ENCODE results near the gene TNFRSF18.
A peak's percentile ranks its signal among the peaks of the same experiment; 100 is the strongest.

TNFRSF18 gene

DNA sequence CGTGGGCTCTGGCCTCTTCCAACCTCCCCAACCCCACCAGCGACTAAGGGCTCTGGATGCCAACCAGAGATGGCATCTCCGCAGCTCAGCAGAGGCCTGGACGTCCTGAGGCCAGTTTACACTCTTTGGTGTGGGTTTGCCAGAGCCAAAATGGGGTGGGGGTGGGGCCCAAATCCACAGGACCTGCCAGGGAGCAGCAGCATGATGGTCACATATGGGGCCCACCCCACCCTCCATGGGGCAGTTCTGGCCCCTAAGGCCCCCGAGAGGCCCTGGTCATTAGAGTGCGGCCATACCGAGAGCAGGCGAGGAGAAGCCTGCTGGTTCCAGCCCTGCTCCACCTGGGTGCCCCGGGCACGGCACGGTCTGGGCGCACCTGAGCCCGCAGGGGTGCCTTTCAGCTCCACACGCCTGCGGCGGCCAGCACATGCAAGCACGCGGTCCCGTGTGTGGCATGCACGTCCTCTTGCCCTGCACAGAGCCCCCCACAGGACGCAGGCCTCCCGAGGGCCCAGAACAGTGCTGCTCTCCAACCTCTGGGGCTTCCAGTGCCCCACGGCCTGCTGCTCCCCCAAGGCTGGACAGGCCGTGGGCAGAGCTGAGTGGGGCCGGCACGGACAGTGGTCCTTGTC lies 35.3 kb upstream of the TNFRSF18 start:
- intact Hi-C loops (cut with DNase I), result no loop called here
- no peak for DNase-seq

DNA sequence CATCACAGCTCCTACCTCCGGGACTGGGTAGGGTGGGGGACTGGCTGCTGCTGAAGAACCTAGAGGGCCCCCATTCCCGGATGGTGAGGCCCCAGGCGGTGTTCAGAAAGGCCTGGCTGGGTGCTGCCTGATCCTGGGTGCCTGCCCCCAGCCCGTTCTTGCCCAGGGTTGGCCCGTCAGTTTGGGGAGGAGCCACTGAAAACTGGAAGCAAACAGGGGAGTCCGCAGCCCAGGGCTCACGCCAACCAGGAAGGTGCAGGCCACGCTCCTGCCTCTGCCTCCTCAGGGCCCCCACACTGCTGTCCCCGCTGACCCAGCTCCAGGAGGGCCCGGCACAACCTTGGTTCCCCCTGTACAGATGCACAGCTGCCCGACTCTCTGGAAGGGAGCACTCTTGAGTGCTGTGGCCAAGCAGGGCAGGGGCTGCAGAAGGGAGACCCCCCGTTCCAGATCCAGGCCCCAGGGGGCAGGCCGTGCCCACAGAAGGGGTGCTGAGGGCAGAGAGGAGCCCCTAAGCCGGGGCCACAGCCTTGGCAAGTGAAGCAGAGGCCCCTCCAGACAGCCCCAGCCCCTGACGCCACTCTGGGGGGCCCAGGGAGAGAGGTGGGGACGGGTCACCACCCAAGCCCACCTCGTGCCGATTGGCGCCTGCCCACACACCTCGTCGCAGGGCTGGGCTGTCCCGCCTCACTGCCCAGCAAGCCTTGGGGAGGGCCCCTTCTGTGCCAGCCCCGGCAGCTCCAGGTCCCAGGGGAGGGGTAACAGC lies 34.6 kb upstream of the TNFRSF18 start:
- DNase-seq, result no peak
- intact Hi-C loops (cut with DNase I), result no loop called here

DNA sequence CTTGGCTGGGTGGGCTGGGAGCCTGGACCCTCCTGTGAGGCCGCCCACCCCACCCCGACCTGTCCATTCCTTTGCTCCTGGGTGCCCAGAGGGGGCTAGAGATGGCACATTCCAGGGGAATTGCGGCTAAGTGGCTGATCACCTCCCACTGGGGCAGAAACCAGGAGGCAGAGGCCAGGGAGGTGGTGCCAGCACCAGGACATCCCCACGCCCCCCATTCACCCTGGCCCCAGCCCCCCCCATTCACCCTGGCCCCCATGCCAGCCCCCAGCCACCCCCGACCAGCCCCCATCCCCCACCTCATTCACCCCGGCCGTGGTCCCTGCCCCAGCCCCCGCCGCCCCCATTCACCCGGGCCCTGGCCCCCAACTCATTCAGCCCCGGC lies 33.9 kb upstream of the TNFRSF18 start:
- DNase-seq, result no peak
- intact Hi-C loops (cut with DNase I), result no loop called here

DNA sequence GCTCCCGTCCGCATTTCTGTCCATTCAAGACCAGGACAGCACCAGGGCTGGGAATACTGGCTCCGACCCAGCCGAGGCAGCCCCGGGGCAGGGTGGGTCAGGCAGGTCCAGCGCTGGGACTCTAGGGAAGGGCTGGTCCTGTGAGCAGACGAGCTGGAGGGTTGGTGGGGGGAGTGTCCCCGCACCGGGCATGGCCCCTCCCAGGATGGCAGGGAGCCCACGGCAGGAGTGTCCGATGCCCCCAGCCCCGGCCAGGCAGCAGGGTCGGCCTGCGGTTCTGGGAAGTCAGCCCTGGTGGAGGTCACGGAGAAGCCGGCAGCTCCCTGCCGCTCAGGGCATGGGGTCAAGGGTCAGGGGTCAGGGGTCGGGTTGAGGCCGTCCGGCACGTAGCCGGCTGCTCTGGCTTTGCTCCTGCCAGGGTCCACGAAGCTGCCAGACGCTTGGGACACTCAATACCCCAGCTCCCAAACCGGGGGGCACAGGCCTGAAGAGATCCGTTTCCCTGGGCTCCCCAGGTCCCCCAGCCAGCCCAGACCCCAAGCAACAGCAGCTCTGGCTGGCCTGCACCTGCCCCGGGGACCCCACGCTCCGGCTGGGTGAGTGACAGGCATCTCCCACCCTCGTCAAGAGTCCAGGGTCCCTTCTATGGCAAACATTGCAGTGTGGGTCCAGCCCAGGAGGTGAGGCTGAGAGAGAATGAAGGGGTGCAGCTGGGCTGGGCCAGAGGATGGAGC lies 33.4 kb upstream of the TNFRSF18 start:
- intact Hi-C loops (cut with DNase I), result no loop called here
- no peak for DNase-seq

DNA sequence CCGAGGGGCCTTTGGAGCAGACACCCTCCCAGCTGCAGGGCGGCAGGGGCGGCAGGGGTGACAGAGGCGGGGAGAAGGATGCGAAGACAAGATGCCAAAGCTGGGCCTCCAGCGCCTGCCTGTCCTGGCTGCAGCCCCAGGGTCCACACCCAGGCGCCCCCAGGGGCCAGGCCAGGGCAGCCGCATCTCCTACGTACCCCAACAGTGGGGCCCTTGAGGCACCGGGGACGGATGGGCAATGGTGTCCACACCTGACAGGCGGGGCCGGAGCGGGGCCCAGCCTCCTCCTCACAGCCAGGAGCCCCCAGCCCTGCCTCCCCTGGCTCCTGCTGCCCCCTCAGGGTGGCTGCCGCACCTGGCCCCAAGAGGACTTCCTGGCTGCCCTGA lies 32.8 kb upstream of the TNFRSF18 start:
- no peak for DNase-seq
- intact Hi-C loops (cut with DNase I), result no loop called here

DNA sequence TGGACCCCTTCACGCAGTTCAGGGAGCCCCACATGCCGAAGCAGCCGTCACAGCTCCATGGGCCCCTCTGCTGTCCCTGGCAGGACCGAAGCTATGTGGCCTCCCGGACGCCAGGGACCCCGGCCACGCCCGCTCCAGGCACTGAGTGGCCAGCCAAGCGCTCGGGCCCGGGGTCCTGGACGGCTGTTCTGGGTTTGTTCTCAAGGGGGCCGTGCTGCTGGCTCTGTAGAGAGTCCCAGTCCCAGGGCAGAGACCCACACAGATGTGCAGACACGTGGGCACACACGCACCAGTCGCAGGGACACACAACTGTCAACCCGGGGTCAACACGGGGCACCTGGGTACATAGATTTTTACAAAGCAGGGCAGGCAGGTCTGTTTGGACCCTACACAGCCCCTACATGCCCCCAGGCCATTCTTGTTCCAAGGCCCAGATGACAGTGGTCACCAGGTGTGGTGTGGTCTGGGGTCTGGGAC lies 32.3 kb upstream of the TNFRSF18 start:
- intact Hi-C loops (cut with DNase I), result no loop called here
- DNase-seq, result no peak

DNA sequence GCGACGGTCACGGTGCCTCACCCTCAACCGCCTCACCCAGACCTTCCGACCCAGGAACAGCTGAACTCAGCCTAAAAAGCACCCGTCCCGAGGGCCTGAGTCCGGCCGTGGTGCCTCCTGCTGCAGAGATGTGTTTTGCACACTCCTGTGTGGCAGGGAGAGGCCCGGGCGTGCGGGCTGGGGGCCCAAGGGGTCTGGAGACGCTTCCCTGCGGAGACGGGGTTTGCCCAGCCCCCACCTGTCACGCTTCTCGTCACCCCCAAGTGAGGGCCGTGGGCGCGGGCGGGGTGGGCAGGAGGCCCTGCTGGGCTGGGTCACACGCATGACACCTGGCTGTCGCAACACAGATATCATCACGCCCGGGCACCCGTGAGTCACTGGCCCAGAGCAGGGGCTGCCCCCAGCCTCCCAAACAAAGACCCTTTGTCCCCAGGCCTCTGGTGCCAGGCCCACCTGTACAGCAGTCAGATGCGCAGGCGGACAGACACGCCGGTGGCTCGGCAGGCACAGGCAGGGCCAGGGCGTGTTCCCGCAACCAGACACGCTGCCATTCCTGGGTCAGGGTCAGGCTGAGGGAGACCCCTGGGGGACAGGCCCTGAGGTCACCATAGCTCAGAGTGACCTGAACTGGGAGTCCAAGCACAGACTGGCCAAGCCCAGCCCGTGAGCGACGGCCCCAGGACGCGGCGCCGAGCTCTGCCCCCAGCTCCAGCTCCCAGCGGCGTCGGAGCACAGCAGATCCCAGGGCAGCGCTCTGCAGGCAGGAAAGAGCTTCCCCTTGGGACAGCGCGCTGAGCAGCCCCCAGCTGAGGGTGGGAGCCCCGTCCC lies 31.7 kb upstream of the TNFRSF18 start:
- intact Hi-C loops (cut with DNase I), result no loop called here
- DNase-seq, result no peak

DNA sequence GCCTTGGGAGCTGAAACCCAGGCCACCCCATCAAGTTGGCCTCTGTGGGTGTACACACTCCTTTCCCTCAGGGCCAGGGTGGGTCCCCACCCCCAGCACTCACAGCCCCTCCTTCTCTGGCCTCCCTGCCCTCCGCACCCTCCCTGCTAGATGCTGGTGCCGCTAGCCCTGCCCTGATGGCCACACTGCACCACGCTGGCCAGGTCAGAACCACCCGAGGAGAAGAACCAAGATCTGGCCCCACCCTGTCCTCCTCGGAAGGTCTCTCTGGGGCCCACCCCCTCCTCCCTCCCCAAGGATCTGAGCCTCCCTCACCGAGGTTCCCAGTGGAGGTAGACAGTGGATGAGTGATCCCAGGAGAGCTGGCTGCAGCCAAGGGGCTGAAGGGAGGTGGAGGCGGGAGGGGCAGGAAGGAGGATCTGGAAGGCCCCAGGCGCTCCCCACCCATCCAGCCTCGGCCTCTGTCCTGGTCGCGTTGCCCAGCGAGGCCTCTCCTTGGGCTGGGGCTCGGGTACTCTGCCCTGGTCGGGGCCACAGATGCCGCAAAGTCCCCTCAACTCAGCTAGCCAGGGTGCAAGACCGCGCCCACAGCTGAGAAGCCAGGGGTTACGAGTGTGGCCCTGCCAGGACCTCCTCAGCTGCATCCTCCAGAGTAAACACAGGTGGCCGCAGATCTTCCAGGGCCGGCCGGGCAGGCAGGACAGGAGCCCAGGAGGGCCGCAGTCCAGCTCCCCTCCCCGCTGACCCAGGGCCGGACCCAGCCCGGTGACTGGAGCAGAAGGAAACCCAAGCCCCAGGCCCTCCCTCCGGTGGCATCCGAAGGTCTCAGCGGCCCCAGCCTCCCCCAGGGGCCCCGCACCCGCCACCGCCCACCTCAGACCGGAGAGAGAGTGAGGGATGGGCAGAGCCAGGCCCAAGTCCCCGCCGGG lies 30.8 kb upstream of the TNFRSF18 start:
- DNase-seq, result no peak
- intact Hi-C loops (cut with DNase I), result no loop called here

DNA sequence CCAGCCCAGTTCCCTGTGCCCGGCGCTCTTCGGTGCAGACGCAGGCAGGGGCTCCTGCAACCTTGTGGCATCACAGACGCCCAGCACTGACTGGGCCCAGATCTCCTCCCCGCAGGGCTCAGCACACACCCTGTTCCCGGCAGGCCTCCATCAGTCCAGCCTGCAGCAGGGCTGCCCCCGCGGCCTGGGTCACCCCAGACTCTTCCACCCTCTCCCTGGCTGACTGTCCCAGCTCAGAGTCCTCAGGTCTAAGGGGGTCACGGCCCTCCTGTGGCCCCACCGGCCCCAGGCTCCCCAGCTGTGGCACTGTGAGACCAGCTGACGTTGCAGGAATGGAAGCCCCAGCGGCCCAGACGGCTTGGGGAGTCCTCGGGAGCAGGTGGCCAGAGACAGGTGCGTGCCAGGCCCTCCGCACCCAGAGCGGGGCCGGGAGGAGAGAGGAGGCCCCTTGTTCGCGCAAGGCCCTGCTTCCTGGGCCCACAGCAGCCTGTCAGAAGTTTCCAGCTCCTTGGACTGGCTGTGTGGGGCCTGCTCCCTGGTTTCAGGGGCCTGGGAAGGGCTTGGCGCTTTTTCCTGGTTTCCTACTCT lies 29.9 kb upstream of the TNFRSF18 start:
- no peak for DNase-seq
- intact Hi-C loops (cut with DNase I), result no loop called here

DNA sequence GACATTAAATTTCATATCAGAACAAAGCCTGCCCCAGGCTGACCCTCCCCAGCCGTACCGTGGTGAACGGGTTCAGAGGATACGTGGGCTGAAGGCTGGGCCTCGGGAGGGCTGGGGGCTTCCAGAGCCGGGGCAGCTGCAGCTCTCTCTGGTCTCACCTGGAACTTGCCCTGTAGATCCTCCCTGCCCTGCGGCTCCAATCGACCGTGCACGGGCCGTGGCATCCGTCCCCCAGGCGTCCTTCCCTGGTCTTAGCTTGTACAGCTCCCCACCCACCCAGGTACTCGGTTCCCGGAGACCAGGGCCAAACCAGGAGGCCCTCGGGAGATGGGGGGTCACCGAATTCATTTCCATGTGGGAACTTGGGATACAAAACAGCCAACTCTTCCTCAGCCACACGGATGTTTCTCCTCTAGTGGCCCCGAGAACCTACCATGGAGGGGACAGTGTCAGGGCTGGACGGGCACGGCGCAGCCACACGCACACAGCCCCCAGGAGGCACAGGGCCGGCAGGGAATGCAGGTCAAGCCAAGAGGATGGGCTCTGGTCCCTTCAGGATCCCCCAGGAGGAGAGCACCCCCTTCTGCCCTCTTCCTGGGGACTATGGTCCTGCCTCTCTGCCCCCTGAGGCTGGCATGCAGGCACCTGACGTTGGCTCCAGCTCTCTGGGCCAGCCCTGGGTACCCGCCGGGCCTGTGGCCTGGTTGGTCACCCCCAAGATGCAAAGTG lies 28.8 kb upstream of the TNFRSF18 start:
- intact Hi-C loops (cut with DNase I), result no loop called here
- DNase-seq, result no peak

DNA sequence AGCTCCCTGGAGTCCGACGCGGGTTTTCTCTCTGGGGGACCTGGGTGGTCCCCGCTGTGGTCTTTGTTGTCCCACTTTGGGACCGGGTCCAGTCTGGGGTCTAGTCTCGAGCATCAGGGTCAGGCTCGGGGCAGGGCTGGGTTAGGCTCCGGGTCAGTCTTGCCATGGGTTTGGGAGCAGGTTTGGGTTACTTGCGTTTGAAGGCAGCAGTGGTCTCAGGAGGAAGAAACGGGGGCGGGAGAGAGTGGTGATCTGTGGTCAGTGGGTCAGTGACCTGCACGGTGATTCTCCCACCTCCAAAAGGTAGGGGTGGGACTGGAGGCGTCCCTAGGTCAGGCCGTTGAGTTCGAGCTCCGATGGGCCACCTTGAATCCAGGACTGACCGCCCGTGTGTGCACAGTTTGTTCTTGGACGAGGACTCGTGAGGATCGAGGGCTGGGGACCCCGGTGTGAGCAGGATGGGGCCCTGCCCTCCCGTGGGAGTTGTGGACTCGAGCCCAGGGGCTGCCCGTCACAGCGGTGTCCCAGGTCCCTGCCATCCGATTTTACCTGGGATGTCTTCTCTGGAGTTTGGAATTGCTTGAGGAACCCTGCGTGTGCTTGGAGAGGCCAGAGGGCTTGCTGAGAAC lies 27.9 kb upstream of the TNFRSF18 start:
- intact Hi-C loops (cut with DNase I), result loop anchor here (5.0 kb wide), 1 partner anchor 77 kb away; no protein-coding TSS in a partner anchor
- no peak for DNase-seq

DNA sequence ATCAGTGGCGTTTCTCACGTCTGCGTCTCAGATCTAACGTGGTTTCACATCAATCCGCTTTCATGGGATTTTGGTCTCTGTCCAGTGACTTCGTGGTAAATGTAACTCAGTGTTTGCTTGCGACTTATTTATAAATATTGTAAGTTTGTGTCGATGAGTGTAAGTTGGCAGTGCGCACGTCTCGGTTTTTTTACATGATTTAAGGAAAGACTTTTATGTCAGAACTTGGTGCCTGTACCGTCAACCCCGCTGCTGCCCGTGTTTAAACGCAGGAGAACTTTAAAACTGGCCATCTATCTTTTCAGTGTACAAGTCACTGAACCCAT lies 27.1 kb upstream of the TNFRSF18 start:
- no peak for DNase-seq
- intact Hi-C loops (cut with DNase I), result loop anchor here (5.0 kb wide), 1 partner anchor 76 kb away; no protein-coding TSS in a partner anchor

DNA sequence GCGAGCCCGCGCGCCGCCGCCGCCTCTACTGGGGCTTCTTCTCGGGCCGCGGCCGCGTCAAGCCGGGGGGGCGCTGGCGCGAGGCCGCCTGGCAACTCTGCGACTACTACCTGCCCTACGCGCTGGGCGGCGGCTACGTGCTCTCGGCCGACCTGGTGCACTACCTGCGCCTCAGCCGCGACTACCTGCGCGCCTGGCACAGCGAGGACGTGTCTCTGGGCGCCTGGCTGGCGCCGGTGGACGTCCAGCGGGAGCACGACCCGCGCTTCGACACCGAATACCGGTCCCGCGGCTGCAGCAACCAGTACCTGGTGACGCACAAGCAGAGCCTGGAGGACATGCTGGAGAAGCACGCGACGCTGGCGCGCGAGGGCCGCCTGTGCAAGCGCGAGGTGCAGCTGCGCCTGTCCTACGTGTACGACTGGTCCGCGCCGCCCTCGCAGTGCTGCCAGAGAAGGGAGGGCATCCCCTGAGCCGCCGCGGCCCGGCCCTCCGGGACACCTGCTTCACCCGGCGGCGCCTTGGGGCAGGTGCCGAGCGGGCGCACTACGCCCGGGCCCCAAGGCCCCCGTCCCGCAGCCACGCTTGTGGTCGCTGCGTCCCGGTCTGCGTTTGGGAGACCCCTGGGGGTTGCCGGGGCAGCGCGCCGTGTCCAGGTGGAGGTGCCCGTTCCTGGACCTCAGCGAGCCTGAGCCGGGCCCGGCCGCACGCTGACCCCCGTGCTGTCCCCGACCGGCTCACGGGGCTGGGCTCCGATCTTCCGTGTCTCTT lies 26.6 kb upstream of the TNFRSF18 start:
- intact Hi-C loops (cut with DNase I), result loop anchor here (1.0 to 5.0 kb wide), 3 partner anchors 40 to 117 kb away; partner anchors contain the start of genes C1orf159 and UBE2J2
- no peak for DNase-seq

DNA sequence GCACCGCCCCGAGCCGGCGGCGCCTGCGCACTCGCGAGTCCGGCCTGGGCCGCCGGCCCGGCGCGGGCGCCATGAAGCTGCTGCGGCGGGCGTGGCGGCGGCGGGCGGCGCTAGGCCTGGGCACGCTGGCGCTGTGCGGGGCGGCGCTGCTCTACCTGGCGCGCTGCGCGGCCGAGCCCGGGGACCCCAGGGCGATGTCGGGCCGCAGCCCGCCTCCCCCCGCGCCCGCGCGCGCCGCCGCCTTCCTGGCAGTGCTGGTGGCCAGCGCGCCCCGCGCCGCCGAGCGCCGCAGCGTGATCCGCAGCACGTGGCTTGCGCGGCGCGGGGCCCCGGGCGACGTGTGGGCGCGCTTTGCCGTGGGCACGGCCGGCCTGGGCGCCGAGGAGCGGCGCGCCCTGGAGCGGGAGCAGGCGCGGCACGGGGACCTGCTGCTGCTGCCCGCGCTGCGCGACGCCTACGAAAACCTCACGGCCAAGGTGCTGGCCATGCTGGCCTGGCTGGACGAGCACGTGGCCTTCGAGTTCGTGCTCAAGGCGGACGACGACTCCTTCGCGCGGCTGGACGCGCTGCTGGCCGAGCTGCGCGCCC lies 25.9 kb upstream of the TNFRSF18 start, which contains the start of gene B3GALT6:
Gene B3GALT6 (plus strand): TSS at position 30 of the 588 bp plus-strand sequence. CDS start 42 bp downstream, at position 72.
- intact Hi-C loops (cut with DNase I), result loop anchor here (1.0 to 5.0 kb wide), 3 partner anchors 41 to 116 kb away; partner anchors contain the start of genes C1orf159 and UBE2J2
- DNase-seq, result peak in 1 of 10 donors; percentile 14

DNA sequence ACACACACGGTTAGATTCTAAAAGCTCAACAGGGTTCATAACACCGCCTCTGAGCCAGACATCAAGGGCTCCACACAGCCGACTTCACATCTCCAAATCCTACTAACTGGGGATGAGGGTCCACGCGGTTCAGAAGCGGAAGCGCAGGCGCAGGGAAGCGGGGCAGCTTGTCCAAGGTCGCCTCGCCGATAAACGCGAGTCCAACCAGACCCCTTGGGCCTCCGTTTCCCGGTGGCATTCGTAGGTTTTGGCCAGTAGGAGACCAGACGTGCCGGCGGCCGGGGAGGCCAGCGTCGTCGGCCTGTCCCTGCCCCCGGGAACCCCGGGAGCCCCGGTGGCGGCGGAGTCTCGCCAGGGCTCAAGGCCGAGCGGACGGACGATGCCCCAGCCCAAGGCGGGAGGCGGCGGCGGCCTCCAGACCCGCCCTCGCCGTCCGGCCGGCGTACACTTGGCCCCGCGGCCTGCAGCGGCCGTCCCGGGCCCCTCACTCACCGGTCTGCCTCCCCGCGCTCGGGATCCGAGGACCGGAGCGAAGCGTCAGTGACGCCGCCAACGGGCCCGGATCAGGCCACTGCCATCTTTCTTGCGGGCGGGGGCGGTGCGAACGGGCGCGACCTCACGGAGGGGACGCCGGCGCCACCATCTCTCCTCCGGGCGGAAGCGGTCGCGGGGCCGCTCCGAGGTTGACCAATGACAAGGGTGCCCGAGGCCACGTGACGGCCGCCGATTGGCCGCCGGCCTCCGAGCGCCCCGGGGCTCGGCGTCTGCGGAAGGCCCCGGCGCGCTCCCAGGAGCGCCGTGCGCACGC lies 25.2 kb upstream of the TNFRSF18 start, which contains the start of gene SDF4:
Gene SDF4 (minus strand): TSS at position 602 of the 808 bp plus-strand sequence. CDS start 3,229 bp downstream, outside the sequence.
- intact Hi-C loops (cut with DNase I), result loop anchor here (1.0 to 5.0 kb wide), 3 partner anchors 42 to 115 kb away; partner anchors contain the start of genes C1orf159 and UBE2J2
- peak; percentile 95 to 99 (median 97) for DNase-seq

Data from posterior cingulate gyrus (tissue), 11 donors.